ENCODE measurements around the gene REG1A.

The REG1A gene

GRCh38 chr2:79105259-79105658 is 15.0 kb upstream of the REG1A start:
- Mint-ChIP-seq H3K9me3 (peaks cover 6% of the 10 kb centered on the region), H3K4me1 (ENCODE audit: low read depth) (no peaks in the 10 kb centered on the region), H3K36me3 (ENCODE audit: low read depth) (no peaks in the 10 kb centered on the region), H3K27me3 (ENCODE audit: low read depth) (no peaks in the 10 kb centered on the region), H3K4me3 (no peak overlapping the region), H3K27ac (no peak overlapping the region)
- DNase-seq (ENCODE audit: low spot score): no peak

- Mint-ChIP-seq H3K4me1 (ENCODE audit: low read depth) (no peaks in the 10 kb centered on the region), H3K9me3 (peaks cover 13% of the 10 kb centered on the region), H3K27ac (no peak overlapping the region), H3K4me3 (no peak overlapping the region), H3K36me3 (ENCODE audit: low read depth) (no peaks in the 10 kb centered on the region), H3K27me3 (ENCODE audit: low read depth) (no peaks in the 10 kb centered on the region)
- no peak for DNase-seq (ENCODE audit: low spot score)
These were observed 8.0 kb upstream of the REG1A start for GRCh38 chr2:79112269-79112668.

- H3K4me1 Mint-ChIP-seq (ENCODE audit: low read depth): no peaks in the 10 kb centered on the region
These were observed 5.3 kb upstream of the REG1A start for GRCh38 chr2:79114797-79115494.

GRCh38 chr2:79116997-79117928 is 3.0 kb upstream of the REG1A start:
- Mint-ChIP-seq H3K4me1 (ENCODE audit: low read depth) (no peaks in the 10 kb centered on the region), H3K9me3 (peaks cover 11% of the 10 kb centered on the region), H3K27ac (no peak overlapping the region), H3K4me3 (no peak overlapping the region), H3K27me3 (ENCODE audit: low read depth) (no peaks in the 10 kb centered on the region), H3K36me3 (ENCODE audit: low read depth) (no peaks in the 10 kb centered on the region)
- DNase-seq (ENCODE audit: low spot score): no peak

More at GRCh38 chr2:79114797-79115494, 5.3 kb upstream of the REG1A start:
- DNase-seq (ENCODE audit: low spot score): no peak
- Mint-ChIP-seq H3K36me3 (ENCODE audit: low read depth) (no peaks in the 10 kb centered on the region), H3K4me3 (no peak overlapping the region), H3K27ac (no peak overlapping the region), H3K9me3 (peaks cover 17% of the 10 kb centered on the region), H3K27me3 (ENCODE audit: low read depth) (no peaks in the 10 kb centered on the region)

- no peak overlapping the region for H3K4me3 Mint-ChIP-seq
- H3K36me3 Mint-ChIP-seq (ENCODE audit: low read depth): no peaks in the 10 kb centered on the region
- no peaks in the 10 kb centered on the region for H3K4me1 Mint-ChIP-seq (ENCODE audit: low read depth)
- no peak overlapping the region for H3K27ac Mint-ChIP-seq
- peaks cover 4% of the 10 kb centered on the region for H3K9me3 Mint-ChIP-seq
- DNase-seq (ENCODE audit: low spot score): no peak
- H3K27me3 Mint-ChIP-seq (ENCODE audit: low read depth): no peaks in the 10 kb centered on the region
These were observed 2.4 kb downstream of the REG1A start for GRCh38 chr2:79122676-79123075.

GRCh38 chr2:79124907-79125720 is 4.8 kb downstream of the REG1A start:
- no peaks in the 10 kb centered on the region for H3K36me3 Mint-ChIP-seq (ENCODE audit: low read depth)
- H3K27ac Mint-ChIP-seq: no peak overlapping the region
- peaks cover 4% of the 10 kb centered on the region for H3K9me3 Mint-ChIP-seq
- no peaks in the 10 kb centered on the region for H3K4me1 Mint-ChIP-seq (ENCODE audit: low read depth)
- H3K27me3 Mint-ChIP-seq (ENCODE audit: low read depth): no peaks in the 10 kb centered on the region
- H3K4me3 Mint-ChIP-seq: no peak overlapping the region
- no peak for DNase-seq (ENCODE audit: low spot score)

GRCh38 chr2:79125721-79125985 is 5.4 kb downstream of the REG1A start:
- no peak overlapping the region for H3K27ac Mint-ChIP-seq
- H3K4me1 Mint-ChIP-seq (ENCODE audit: low read depth): no peaks in the 10 kb centered on the region
- no peak for DNase-seq (ENCODE audit: low spot score)
- H3K36me3 Mint-ChIP-seq (ENCODE audit: low read depth): no peaks in the 10 kb centered on the region
- no peak overlapping the region for H3K4me3 Mint-ChIP-seq
- H3K27me3 Mint-ChIP-seq (ENCODE audit: low read depth): no peaks in the 10 kb centered on the region
- peaks cover 7% of the 10 kb centered on the region for H3K9me3 Mint-ChIP-seq

GRCh38 chr2:79128406-79128805 is 8.1 kb downstream of the REG1A start:
- Mint-ChIP-seq H3K9me3 (peaks cover 7% of the 10 kb centered on the region), H3K36me3 (ENCODE audit: low read depth) (no peaks in the 10 kb centered on the region), H3K27ac (no peak overlapping the region), H3K4me3 (no peak overlapping the region), H3K27me3 (ENCODE audit: low read depth) (no peaks in the 10 kb centered on the region), H3K4me1 (ENCODE audit: low read depth) (no peaks in the 10 kb centered on the region)
- no peak for DNase-seq (ENCODE audit: low spot score)

- H3K36me3 Mint-ChIP-seq (ENCODE audit: low read depth): no peaks in the 10 kb centered on the region
- H3K9me3 Mint-ChIP-seq: peaks cover 11% of the 10 kb centered on the region
- no peak for DNase-seq (ENCODE audit: low spot score)
- no peaks in the 10 kb centered on the region for H3K27me3 Mint-ChIP-seq (ENCODE audit: low read depth)
- no peak overlapping the region for H3K27ac Mint-ChIP-seq
- no peaks in the 10 kb centered on the region for H3K4me1 Mint-ChIP-seq (ENCODE audit: low read depth)
- H3K4me3 Mint-ChIP-seq: no peak overlapping the region
These were observed 9.0 kb downstream of the REG1A start for GRCh38 chr2:79129260-79129659.

GRCh38 chr2:79129804-79130203 is 9.5 kb downstream of the REG1A start:
- Mint-ChIP-seq H3K36me3 (ENCODE audit: low read depth) (no peaks in the 10 kb centered on the region), H3K4me1 (ENCODE audit: low read depth) (no peaks in the 10 kb centered on the region), H3K27me3 (ENCODE audit: low read depth) (no peaks in the 10 kb centered on the region), H3K9me3 (peaks cover 13% of the 10 kb centered on the region), H3K4me3 (no peak overlapping the region), H3K27ac (no peak overlapping the region)
- DNase-seq (ENCODE audit: low spot score): no peak

- Mint-ChIP-seq H3K27me3 (ENCODE audit: low read depth) (no peaks in the 10 kb centered on the region), H3K4me1 (ENCODE audit: low read depth) (no peaks in the 10 kb centered on the region), H3K27ac (no peak overlapping the region), H3K36me3 (ENCODE audit: low read depth) (no peaks in the 10 kb centered on the region), H3K9me3 (peaks cover 16% of the 10 kb centered on the region), H3K4me3 (no peak overlapping the region)
- DNase-seq (ENCODE audit: low spot score): no peak
These were observed 11.4 kb downstream of the REG1A start for GRCh38 chr2:79131687-79132086.

- Mint-ChIP-seq H3K4me3 (no peak overlapping the region), H3K27ac (no peak overlapping the region), H3K4me1 (ENCODE audit: low read depth) (no peaks in the 10 kb centered on the region), H3K27me3 (ENCODE audit: low read depth) (no peaks in the 10 kb centered on the region), H3K36me3 (ENCODE audit: low read depth) (no peaks in the 10 kb centered on the region), H3K9me3 (peaks cover 27% of the 10 kb centered on the region)
- no peak for DNase-seq (ENCODE audit: low spot score)
These were observed 18.1 kb downstream of the REG1A start for GRCh38 chr2:79138385-79138784.

- peaks cover 27% of the 10 kb centered on the region for H3K9me3 Mint-ChIP-seq
- H3K4me3 Mint-ChIP-seq: no peak overlapping the region
- no peaks in the 10 kb centered on the region for H3K4me1 Mint-ChIP-seq (ENCODE audit: low read depth)
- DNase-seq (ENCODE audit: low spot score): no peak
- H3K27ac Mint-ChIP-seq: no peak overlapping the region
- no peaks in the 10 kb centered on the region for H3K36me3 Mint-ChIP-seq (ENCODE audit: low read depth)
- no peaks in the 10 kb centered on the region for H3K27me3 Mint-ChIP-seq (ENCODE audit: low read depth)
These were observed 19.1 kb downstream of the REG1A start for GRCh38 chr2:79139423-79139822.
